Spleen (tissue), 11 donors: ENCODE measurements around the gene PLCG2. TPM values are rescaled to one million over a fixed set of nuclear protein-coding genes. Genes with fewer than 3 reads are reported as not detected.

ENCODE experiments used
- DNase-seq: peaks from one replicate; pipeline ENCODE4 v3.0.0-alpha.2; 2020
- H3K27ac ChIP-seq, 8 donors: fragments of 200-600 bp; sonication (generic) in 7 of 8; 1 replicate in 4 of 8; 2 replicates in 4 of 8; pipeline versions ENCODE4 v1.5.0 to v1.8.0; 2016 to 2021; ENCODE audit warnings: inconsistent platforms in 4 of 8, mild to moderate bottlenecking in 4 of 8, moderate library complexity in 1 of 8
- H3K27me3 ChIP-seq, 7 donors: fragments of 200-600 bp; sonication (generic) in 6 of 7; replicated peaks in 1 of 7; 1 replicate in 4 of 7; 2 replicates in 3 of 7; pipeline versions ENCODE4 v1.5.0 to v1.8.0; 2016 to 2021; ENCODE audit warnings: inconsistent platforms in 3 of 7, mild to moderate bottlenecking in 1 of 7
- H3K36me3 ChIP-seq, 6 donors: fragments of 200-600 bp; sonication (generic) in 5 of 6; 1 replicate in 4 of 6; 2 replicates in 2 of 6; pipeline versions ENCODE4 v1.5.0 to v1.8.0; 2016 to 2021; ENCODE audit warnings: inconsistent platforms in 2 of 6
- H3K4me1 ChIP-seq, 6 donors: fragments of 200-600 bp; sonication (generic) in 5 of 6; 1 replicate in 3 of 6; 2 replicates in 3 of 6; pipeline versions ENCODE4 v1.5.0 to v1.8.0; 2016 to 2021; ENCODE audit warnings: inconsistent platforms in 3 of 6
- H3K4me3 ChIP-seq, 8 donors: fragments of 200-600 bp; sonication (generic) in 7 of 8; 1 replicate in 4 of 8; 2 replicates in 4 of 8; pipeline versions ENCODE4 v1.5.0 to v1.8.0; 2016 to 2021; ENCODE audit warnings: inconsistent platforms in 4 of 8, mild to moderate bottlenecking in 4 of 8, moderate library complexity in 2 of 8
- H3K9me3 ChIP-seq, 8 donors: fragments of 200-600 bp; sonication (generic) in 7 of 8; 1 replicate in 4 of 8; 2 replicates in 4 of 8; pipeline versions ENCODE4 v1.5.0 to v1.8.0; 2016 to 2021; ENCODE audit warnings: inconsistent platforms in 4 of 8
- POLR2A ChIP-seq, 3 donors: fragments of 450-650 bp; IDR thresholded peaks; one replicate each; pipeline ENCODE4 v1.5.1; 2017; ENCODE audit warnings: antibody characterized with exemption in 3 of 3, mild to moderate bottlenecking in 1 of 3
- POLR2AphosphoS5 ChIP-seq, 3 donors: sonication (generic); formaldehyde crosslinking; IDR thresholded peaks; one replicate each; pipeline ENCODE4 v1.5.1; 2017; ENCODE audit warnings: antibody characterized with exemption in 3 of 3
- WGBS, 5 donors: extraction: QIAGEN DNeasy Blood & Tissue Kit in 3 of 5; methylation state at CpG; one replicate each; pipeline versions ENCODE4 v1.1.5 to v1.1.7; 2013 to 2018; 5-methylcytosine and 5-hydroxymethylcytosine counted together
- intact Hi-C: fragments of 100-400 bp; cut with DNase I; formaldehyde crosslinking; loops from one replicate; pipeline ENCODE4 v1.15.0; 2023; ENCODE audit warnings: low total_unique reads
- polyA plus RNA-seq, 3 donors: library from polyadenylated mRNA; stranded (reverse); fragments of 200-250 nt; gene quantifications; one replicate each; pipeline ENCODE4 v1.2.1, GENCODE V29; 2013
- total RNA-seq, 7 donors: library from RNA; depleted of rRNA in 3 of 7; stranded (reverse); fragments of >200 nt in 3 of 7; fragmentation: NEBNext Ultra II Directional in 4 of 7; extraction: Animal tissue kit (Norgen Biotek cat#: 25700) in 4 of 7; gene quantifications; one replicate each; pipeline versions ENCODE4 v1.1.0 to v1.2.1, GENCODE V29; 2016 to 2021
- TF ChIP-seq, protein P1 (sequence below), 11 experiments: fragments of 200-600 bp in 7 of 11; fragments of 450-650 bp in 4 of 11; sonication (generic) in 4 of 11; IDR thresholded peaks in 8 of 11; conservative IDR thresholded peaks in 3 of 11; 1 replicate in 7 of 11; 2 replicates in 4 of 11; pipeline versions ENCODE4 v1.4.0 to v1.8.0; 2016 to 2021; ENCODE audit warnings: antibody characterized with exemption in 11 of 11, inconsistent platforms in 4 of 11, mild to moderate bottlenecking in 1 of 11
- donor health status: healthy with polysubstance abuse.
- donor health status: DM: no; HTN: no; CAD: no; lungs with moderate emphysema.
- donor health status: DM: no; HTN: no; CAD: no.
- donor health status: Bipolar disorder and iron deficiency.
- donor health status: healthy.
- donor health status: DM: no; HTN: no; CAD: no.
- donor health status: DM: yes; HTN: yes; CAD: no.

PLCG2 gene
- total and polyA plus RNA-seq, 10 donors, result 57.1 to 277 (median 145) TPM

DNA sequence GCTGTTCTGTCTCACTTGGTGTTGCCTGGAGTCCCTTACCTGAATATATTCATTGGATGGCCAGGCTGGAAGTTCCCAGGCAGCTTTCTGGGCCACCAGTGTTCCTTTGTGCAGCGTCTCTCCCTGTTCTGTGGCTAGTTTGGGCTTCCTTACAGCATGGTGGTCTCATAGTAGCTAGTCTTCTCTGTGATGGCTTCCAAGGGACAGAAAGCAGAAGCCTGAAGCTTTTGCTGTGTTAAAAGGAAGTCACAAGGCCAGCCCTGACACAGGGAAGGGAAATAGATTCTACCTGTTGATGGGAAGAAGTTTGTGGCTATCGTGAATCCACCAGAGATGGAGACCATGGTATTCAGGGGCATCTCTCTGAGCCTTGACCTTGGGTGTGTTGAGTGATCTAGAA lies 34.6 kb downstream of the PLCG2 start:
- peaks cover 28 to 91% (median 80%) of the 10 kb centered on the region in 6 donors for H3K4me1 ChIP-seq
- WGBS, 5 donors, result 54 to 63% (median 62%) methylated on average over 2 of the region's 2 CpGs
- no peaks in the 10 kb centered on the region for H3K36me3 ChIP-seq
- H3K4me3 ChIP-seq, result peak overlapping the region in 1 of 8 donors; percentile 21
- H3K9me3 ChIP-seq, result no peaks in the 10 kb centered on the region
- TF ChIP-seq POLR2A (IDR thresholded peaks at IDR 0.05) (no peak), POLR2AphosphoS5 (IDR thresholded peaks at IDR 0.05) (no peak)
- TF ChIP-seq, protein P1, sequence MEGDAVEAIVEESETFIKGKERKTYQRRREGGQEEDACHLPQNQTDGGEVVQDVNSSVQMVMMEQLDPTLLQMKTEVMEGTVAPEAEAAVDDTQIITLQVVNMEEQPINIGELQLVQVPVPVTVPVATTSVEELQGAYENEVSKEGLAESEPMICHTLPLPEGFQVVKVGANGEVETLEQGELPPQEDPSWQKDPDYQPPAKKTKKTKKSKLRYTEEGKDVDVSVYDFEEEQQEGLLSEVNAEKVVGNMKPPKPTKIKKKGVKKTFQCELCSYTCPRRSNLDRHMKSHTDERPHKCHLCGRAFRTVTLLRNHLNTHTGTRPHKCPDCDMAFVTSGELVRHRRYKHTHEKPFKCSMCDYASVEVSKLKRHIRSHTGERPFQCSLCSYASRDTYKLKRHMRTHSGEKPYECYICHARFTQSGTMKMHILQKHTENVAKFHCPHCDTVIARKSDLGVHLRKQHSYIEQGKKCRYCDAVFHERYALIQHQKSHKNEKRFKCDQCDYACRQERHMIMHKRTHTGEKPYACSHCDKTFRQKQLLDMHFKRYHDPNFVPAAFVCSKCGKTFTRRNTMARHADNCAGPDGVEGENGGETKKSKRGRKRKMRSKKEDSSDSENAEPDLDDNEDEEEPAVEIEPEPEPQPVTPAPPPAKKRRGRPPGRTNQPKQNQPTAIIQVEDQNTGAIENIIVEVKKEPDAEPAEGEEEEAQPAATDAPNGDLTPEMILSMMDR (IDR thresholded peaks at IDR 0.05 in 8 of 11, conservative IDR thresholded peaks at IDR 0.05 in 3 of 11), result no peak
- H3K27me3 ChIP-seq, result no peaks in the 10 kb centered on the region
- intact Hi-C loops, result no loop called here
- peak overlapping the region; percentile 35 to 95 (median 81) for H3K27ac ChIP-seq
- no peak for DNase-seq

DNA sequence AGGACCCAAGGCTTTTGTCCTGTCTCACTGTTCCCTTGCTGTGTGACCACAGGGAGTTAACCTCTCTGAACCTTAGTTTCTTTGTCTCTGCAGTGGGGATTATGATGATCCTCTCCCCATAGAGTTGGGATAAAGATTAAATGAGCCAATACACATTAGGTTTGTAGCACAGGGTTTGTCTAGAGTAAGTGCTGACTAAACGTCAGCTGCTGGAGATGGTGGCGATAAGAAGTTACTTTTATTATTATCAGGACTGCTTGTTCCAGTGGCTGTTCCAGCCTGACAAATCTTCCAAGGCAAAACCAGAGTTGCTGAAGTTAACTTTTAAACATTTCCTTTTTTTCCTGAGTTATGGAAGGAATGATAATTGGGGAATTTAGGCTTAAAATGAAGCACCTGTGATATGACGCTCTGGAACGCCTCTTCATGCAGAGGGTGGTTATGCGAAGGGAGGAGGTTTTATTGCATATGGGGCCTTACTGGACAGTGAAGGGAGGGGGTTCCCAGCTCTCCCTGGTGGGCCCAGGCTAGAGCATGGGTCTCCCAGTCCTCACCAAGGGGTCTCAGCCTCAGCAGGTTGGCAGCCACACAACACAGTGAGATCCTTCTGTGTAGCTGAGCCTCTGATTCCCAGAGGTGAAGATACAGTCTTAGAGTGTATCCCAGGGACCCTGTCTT lies 35.8 kb downstream of the PLCG2 start:
- TF ChIP-seq POLR2A (IDR thresholded peaks at IDR 0.05) (no peak), POLR2AphosphoS5 (IDR thresholded peaks at IDR 0.05) (no peak)
- TF ChIP-seq, protein P1 (IDR thresholded peaks at IDR 0.05 in 8 of 11, conservative IDR thresholded peaks at IDR 0.05 in 3 of 11), result no peak
- WGBS, 5 donors, result 63 to 75% (median 73%) methylated on average over 5 of the region's 5 CpGs
- H3K36me3 ChIP-seq, result no peaks in the 10 kb centered on the region
- DNase-seq, result peak; percentile 67
- H3K27me3 ChIP-seq, result no peaks in the 10 kb centered on the region
- H3K4me1 ChIP-seq, result peaks cover 29 to 91% (median 80%) of the 10 kb centered on the region in 6 donors
- H3K27ac ChIP-seq, result peak overlapping the region in 7 of 8 donors; percentile 63 to 95 (median 90)
- intact Hi-C loops, result no loop called here
- H3K4me3 ChIP-seq, result peak overlapping the region in 1 of 8 donors; percentile 5
- no peaks in the 10 kb centered on the region for H3K9me3 ChIP-seq

DNA sequence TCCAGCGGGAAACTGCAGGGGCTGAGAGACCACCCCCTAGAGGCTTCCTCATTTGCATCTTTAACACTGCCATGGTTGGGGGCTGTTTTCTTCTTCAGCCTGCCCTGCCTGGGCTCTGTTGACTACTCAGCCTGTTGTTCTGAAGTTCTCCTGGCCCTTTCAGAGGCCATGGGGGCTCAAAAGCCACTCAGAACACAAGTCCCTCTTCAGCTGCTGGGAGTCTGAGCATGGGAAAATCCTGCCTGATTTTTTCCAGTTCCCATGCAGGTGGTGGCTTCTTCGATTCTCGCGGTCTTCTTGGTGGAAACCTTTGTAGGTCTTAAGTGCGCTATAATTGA lies 36.3 kb downstream of the PLCG2 start:
- no peaks in the 10 kb centered on the region for H3K27me3 ChIP-seq
- H3K9me3 ChIP-seq, result no peaks in the 10 kb centered on the region
- intact Hi-C loops, result no loop called here
- peak; percentile 50 for DNase-seq
- WGBS, 5 donors, result 66 to 80% (median 73%) methylated on average over 5 of the region's 5 CpGs
- H3K4me3 ChIP-seq, result peak overlapping the region in 1 of 8 donors; percentile 5
- peaks cover 24 to 91% (median 80%) of the 10 kb centered on the region in 6 donors for H3K4me1 ChIP-seq
- TF ChIP-seq POLR2A (IDR thresholded peaks at IDR 0.05), result no peak
- no peak for TF ChIP-seq POLR2AphosphoS5 (IDR thresholded peaks at IDR 0.05)
- TF ChIP-seq, protein P1 (IDR thresholded peaks at IDR 0.05 in 8 of 11, conservative IDR thresholded peaks at IDR 0.05 in 3 of 11), result no peak
- peak overlapping the region in 6 of 8 donors; percentile 72 to 95 (median 91) for H3K27ac ChIP-seq
- H3K36me3 ChIP-seq, result no peaks in the 10 kb centered on the region

DNA sequence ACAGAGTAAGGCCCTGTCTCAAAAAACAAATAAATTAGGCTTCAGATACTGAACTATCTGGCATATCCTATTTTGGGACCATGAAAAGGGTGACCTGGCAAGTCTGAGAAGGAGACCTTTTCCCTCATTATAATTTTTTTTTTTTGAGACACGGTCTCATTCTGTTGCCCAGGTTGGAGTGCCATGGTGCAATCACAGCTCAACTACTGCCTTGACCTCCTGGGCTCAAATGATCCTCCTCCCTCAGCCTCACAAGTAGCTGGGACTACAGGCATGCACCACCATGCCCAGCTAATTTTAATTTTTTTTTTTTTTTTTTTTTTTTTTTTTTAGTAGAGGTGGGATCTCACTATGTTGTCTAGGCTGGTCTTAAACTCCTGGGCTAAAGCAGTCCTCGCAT lies 37.3 kb downstream of the PLCG2 start:
- intact Hi-C loops, result no loop called here
- WGBS, 5 donors, result 78 to 84% (median 83%) methylated on average over 2 of the region's 2 CpGs
- DNase-seq, result no peak
- no peaks in the 10 kb centered on the region for H3K36me3 ChIP-seq
- TF ChIP-seq POLR2A (IDR thresholded peaks at IDR 0.05), result no peak
- TF ChIP-seq POLR2AphosphoS5 (IDR thresholded peaks at IDR 0.05), result no peak
- TF ChIP-seq, protein P1 (IDR thresholded peaks at IDR 0.05 in 8 of 11, conservative IDR thresholded peaks at IDR 0.05 in 3 of 11), result no peak
- H3K9me3 ChIP-seq, result no peaks in the 10 kb centered on the region
- H3K4me3 ChIP-seq, result no peak overlapping the region
- peaks cover 22 to 91% (median 79%) of the 10 kb centered on the region in 6 donors for H3K4me1 ChIP-seq
- H3K27ac ChIP-seq, result peak overlapping the region in 7 of 8 donors; percentile 72 to 95 (median 90)
- no peaks in the 10 kb centered on the region for H3K27me3 ChIP-seq
